ENCODE results near the gene WAS.

DNA sequence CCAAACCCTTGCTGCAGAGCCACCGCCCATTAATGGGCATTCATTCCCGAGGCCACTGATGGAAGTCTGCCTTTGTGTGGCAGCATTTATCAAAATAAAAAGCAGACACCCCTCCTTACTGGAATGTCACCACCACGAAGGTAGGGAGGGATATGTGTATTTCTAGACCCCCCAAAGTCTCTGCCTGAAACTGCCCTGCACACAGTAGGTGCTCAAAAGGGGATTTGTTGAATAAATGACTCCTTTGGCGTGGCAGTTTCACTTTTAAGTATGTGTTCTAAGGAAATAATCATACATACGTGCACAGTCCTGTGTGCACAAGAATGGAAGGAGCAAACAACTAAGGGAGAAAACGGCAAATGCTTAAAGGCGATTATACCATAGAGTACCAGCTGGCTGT lies 54.3 kb downstream of the WAS start:
- TF ChIP-seq CTCF (IDR thresholded peaks at IDR 0.05) = no peak
- TF ChIP-seq POLR2A (IDR thresholded peaks at IDR 0.05) = no peak
